ENCODE data around the gene MTR.

Gene MTR

GRCh38 chr1:236785477-236785876 lies 9.6 kb upstream of the MTR start:
- DNase-seq, result no peak

GRCh38 chr1:236786453-236786852 lies 8.6 kb upstream of the MTR start:
- no peak for DNase-seq

GRCh38 chr1:236794585-236795034 lies 482 bp upstream of the MTR start:
- DNase-seq, result no peak

- peak; percentile 55 to 74 for DNase-seq
These were observed 920 bp downstream of the MTR start for GRCh38 chr1:236795757-236796667.

- DNase-seq, result no peak
These were observed 3.9 kb downstream of the MTR start for GRCh38 chr1:236799001-236799400.

- no peak for DNase-seq
These were observed 5.0 kb downstream of the MTR start for GRCh38 chr1:236800002-236800620.

GRCh38 chr1:236800623-236801022 lies 5.5 kb downstream of the MTR start:
- DNase-seq, result no peak

- DNase-seq, result no peak
These were observed 7.2 kb downstream of the MTR start for GRCh38 chr1:236802264-236802663.

- DNase-seq, result no peak
These were observed 11.5 kb downstream of the MTR start for GRCh38 chr1:236806634-236807033.

GRCh38 chr1:236808005-236808404 lies 12.9 kb downstream of the MTR start:
- no peak for DNase-seq

- DNase-seq, result no peak
These were observed 13.6 kb downstream of the MTR start for GRCh38 chr1:236808564-236809130.

GRCh38 chr1:236809148-236809547 lies 14.1 kb downstream of the MTR start:
- DNase-seq, result no peak

- DNase-seq, result no peak
These were observed 14.9 kb downstream of the MTR start for GRCh38 chr1:236810018-236810417.

- no peak for DNase-seq
These were observed 17.4 kb downstream of the MTR start for GRCh38 chr1:236812334-236813030.

GRCh38 chr1:236815941-236816340 lies 20.8 kb downstream of the MTR start:
- DNase-seq, result no peak

- no peak for DNase-seq
These were observed 24.8 kb downstream of the MTR start for GRCh38 chr1:236819856-236820255.

GRCh38 chr1:236821091-236821627 lies 26.1 kb downstream of the MTR start:
- no peak for DNase-seq

GRCh38 chr1:236823559-236823958 lies 28.5 kb downstream of the MTR start:
- no peak for DNase-seq

- no peak for DNase-seq
These were observed 34.0 kb downstream of the MTR start for GRCh38 chr1:236829085-236829484.

- no peak for DNase-seq
These were observed 35.0 kb downstream of the MTR start for GRCh38 chr1:236830116-236830515.

- DNase-seq, result no peak
These were observed 35.5 kb downstream of the MTR start for GRCh38 chr1:236830560-236830959.

- DNase-seq, result no peak
These were observed 38.5 kb downstream of the MTR start for GRCh38 chr1:236833575-236833974.

GRCh38 chr1:236834876-236835275 lies 39.8 kb downstream of the MTR start:
- no peak for DNase-seq
